ENCODE results near the gene LIN9. TPM values are rescaled to one million over a fixed set of nuclear protein-coding genes. Genes with fewer than 3 reads are reported as not detected.

LIN9 gene
- total and polyA plus RNA-seq, 2 of the 8 experiments (the other 6 are each of a cell fraction or from before 2014, with no cell fraction given), result 5.6 to 12.6 TPM

- H2AK5ac ChIP-seq (ENCODE audit: low read depth, low read length), result no peak overlapping the region
- H3K14ac ChIP-seq (ENCODE audit: insufficient read length), result no peak overlapping the region
- no peak overlapping the region for H2BK12ac ChIP-seq (ENCODE audit: low read depth, low read length)
- H3K18ac ChIP-seq (ENCODE audit: extremely low read depth, low read length), result no peak overlapping the region
- H3K79me2 ChIP-seq (ENCODE audit: control insufficient read depth in 1 of 2, insufficient read depth in 2 of 2, low read length in 2 of 2), result no peaks in the 10 kb centered on the region
- ChIA-PET CTCF (ENCODE audit: partially characterized antibody) (interaction anchor here (0.5 kb wide), 1 partner anchor 84 kb away, joined by 3 read pairs; no protein-coding TSS in a partner anchor), POLR2A (ENCODE audit: partially characterized antibody) (interaction anchor here (0.8 to 1.2 kb wide), 2 partner anchors 9 to 35 kb away, joined by 3 to 4 read pairs; partner anchors contain the start of gene LIN9)
- H3K23ac ChIP-seq (ENCODE audit: insufficient read length), result no peak overlapping the region
- no peak overlapping the region for H4K8ac ChIP-seq (ENCODE audit: extremely low read depth, insufficient read depth, low read length)
- no peak overlapping the region for H3K4me3 ChIP-seq (ENCODE audit: extremely low read depth in 1 of 4, insufficient read depth in 2 of 4, low read depth in 3 of 4, low read length in 4 of 4)
- H3K27me3 ChIP-seq (replicated peaks in 1 of 4; ENCODE audit: control insufficient read depth in 3 of 4, extremely low read depth in 1 of 4, insufficient read depth in 3 of 4, low read length in 3 of 4), result no peaks in the 10 kb centered on the region
- no peak overlapping the region for H2AFZ ChIP-seq (ENCODE audit: low read length)
- H3K56ac ChIP-seq (replicated peaks; ENCODE audit: insufficient read length, low read depth, low read length), result no peak overlapping the region
- H2BK5ac ChIP-seq (ENCODE audit: low read depth, low read length), result no peak overlapping the region
- H3K9me3 ChIP-seq (ENCODE audit: insufficient read depth in 2 of 2, low read depth in 1 of 2, low read length in 1 of 2), result no peaks in the 10 kb centered on the region
- FAIRE-seq (no peak), DNase-seq (ENCODE audit: low read depth in 1 of 2, low spot score in 2 of 2) (no peak)
- no peaks in the 10 kb centered on the region for H3K36me3 ChIP-seq (ENCODE audit: control insufficient read depth in 2 of 4, insufficient read depth in 4 of 4, low read length in 3 of 4)
- H3K27ac ChIP-seq (ENCODE audit: low read depth, low read length), result no peak overlapping the region
- H2BK120ac ChIP-seq (replicated peaks; ENCODE audit: low read depth, low read length), result no peak overlapping the region
- TF ChIP-seq GABPA (IDR thresholded peaks at IDR 0.05; ENCODE audit: borderline replicate concordance, insufficient read depth, low read length), result no peak
- TF ChIP-seq YY1 (IDR thresholded peaks at IDR 0.05; ENCODE audit: low read depth, low read length), result no peak
- TF ChIP-seq SP2 (IDR thresholded peaks at IDR 0.05; ENCODE audit: low read length), result no peak
- TF ChIP-seq MAFK (IDR thresholded peaks at IDR 0.05; ENCODE audit: low read depth, low read length), result no peak
- no peak for TF ChIP-seq SP4 (IDR thresholded peaks at IDR 0.05; ENCODE audit: low read length)
- no peak for TF ChIP-seq TAF7 (optimal IDR thresholded peaks at IDR 0.05; ENCODE audit: borderline replicate concordance, low read depth, low read length)
- TF ChIP-seq RBBP5 (IDR thresholded peaks at IDR 0.05; ENCODE audit: borderline replicate concordance, low read depth, low read length), result no peak
- TF ChIP-seq POU5F1 (IDR thresholded peaks at IDR 0.05; ENCODE audit: low read depth, low read length), result no peak
- H2BK20ac ChIP-seq (ENCODE audit: low read length), result no peak overlapping the region
- no peak overlapping the region for H3K9ac ChIP-seq (replicated peaks in 1 of 4; ENCODE audit: extremely low read depth in 1 of 4, low read depth in 3 of 4, low read length in 3 of 4)
- WGBS, 2 experiments (ENCODE audit: extremely low coverage in 1 of 2, insufficient coverage in 1 of 2, insufficient read length in 1 of 2, insufficient replicate concordance in 2 of 2, low coverage in 1 of 2, low lambda C conversion rate in 2 of 2, missing lambda C conversion rate in 1 of 2), result 75% methylated on average over 8 of the region's 8 CpGs; no CpG with 5 or more reads in 1 of the 2 experiments
- H3K4me2 ChIP-seq (ENCODE audit: insufficient read depth in 1 of 2, low read depth in 2 of 2, low read length in 2 of 2), result no peak overlapping the region
- H4K20me1 ChIP-seq (replicated peaks in 1 of 2; ENCODE audit: control insufficient read depth in 1 of 2, insufficient read depth in 2 of 2, low read length in 2 of 2), result no peaks in the 10 kb centered on the region
- H3K4me1 ChIP-seq (replicated peaks in 1 of 4; ENCODE audit: control insufficient read depth in 3 of 4, insufficient read depth in 4 of 4, low read length in 3 of 4), result no peaks in the 10 kb centered on the region
- H2BK15ac ChIP-seq (ENCODE audit: low read length), result no peak overlapping the region
- no peaks in the 10 kb centered on the region; the same call in 1 of the 2 replicates for H3K79me1 ChIP-seq (ENCODE audit: low read depth, low read length)
- no peak overlapping the region for H4K5ac ChIP-seq (ENCODE audit: insufficient read length, low read depth, low read length)
- H4K91ac ChIP-seq (replicated peaks; ENCODE audit: insufficient read length, low read length), result no peak overlapping the region
- no peaks in the 10 kb centered on the region for H3K23me2 ChIP-seq (ENCODE audit: low read depth, low read length)
- no peak overlapping the region for H3K4ac ChIP-seq (replicated peaks; ENCODE audit: insufficient read length, low read depth, low read length)
Observed at GRCh38 chr1:226344441-226345259, 35.7 kb upstream of the LIN9 start.

Measured in H1 (cell line).